Measurements from ENCODE around the gene CERS6. TPM values are rescaled to one million over a fixed set of nuclear protein-coding genes. Genes with fewer than 3 reads are reported as not detected.

Gene CERS6
- total RNA-seq, 4 donors from 2014 or later: 17.6 to 31.1 (median 24.1) TPM

DNA sequence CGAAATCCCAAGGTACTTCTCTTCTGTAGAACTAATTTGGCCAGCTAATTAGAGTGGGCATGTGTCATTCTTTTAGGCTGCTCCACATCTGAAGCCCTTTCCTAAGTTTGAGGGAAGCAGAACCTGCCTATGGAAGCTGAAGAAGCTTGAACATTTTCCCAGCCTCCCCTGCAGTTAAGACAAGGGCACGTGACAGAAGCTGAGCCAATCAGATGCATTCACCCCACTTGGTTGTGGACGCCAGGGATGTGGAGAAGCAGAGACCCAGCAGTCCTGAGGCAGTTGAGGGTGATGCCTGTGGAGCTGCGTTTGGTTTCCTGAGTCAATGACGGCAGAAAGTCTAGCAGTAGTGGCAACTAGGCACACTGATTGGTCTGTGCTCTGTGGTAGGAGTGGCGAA is 26.1 kb upstream of the CERS6 start:
- no peak for TF ChIP-seq POLR2A (IDR thresholded peaks at IDR 0.05)
- TF ChIP-seq, protein P1, sequence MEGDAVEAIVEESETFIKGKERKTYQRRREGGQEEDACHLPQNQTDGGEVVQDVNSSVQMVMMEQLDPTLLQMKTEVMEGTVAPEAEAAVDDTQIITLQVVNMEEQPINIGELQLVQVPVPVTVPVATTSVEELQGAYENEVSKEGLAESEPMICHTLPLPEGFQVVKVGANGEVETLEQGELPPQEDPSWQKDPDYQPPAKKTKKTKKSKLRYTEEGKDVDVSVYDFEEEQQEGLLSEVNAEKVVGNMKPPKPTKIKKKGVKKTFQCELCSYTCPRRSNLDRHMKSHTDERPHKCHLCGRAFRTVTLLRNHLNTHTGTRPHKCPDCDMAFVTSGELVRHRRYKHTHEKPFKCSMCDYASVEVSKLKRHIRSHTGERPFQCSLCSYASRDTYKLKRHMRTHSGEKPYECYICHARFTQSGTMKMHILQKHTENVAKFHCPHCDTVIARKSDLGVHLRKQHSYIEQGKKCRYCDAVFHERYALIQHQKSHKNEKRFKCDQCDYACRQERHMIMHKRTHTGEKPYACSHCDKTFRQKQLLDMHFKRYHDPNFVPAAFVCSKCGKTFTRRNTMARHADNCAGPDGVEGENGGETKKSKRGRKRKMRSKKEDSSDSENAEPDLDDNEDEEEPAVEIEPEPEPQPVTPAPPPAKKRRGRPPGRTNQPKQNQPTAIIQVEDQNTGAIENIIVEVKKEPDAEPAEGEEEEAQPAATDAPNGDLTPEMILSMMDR (IDR thresholded peaks at IDR 0.05): no peak
- H3K4me1 ChIP-seq: no peaks in the 10 kb centered on the region
- DNase-seq: no peak
- whole genome bisulfite sequencing, 2 donors: 79 to 85% methylated on average over 4 to 6 of the region's 6 CpGs
- H3K27ac ChIP-seq: no peak overlapping the region
- H3K27me3 ChIP-seq: no peaks in the 10 kb centered on the region
- intact Hi-C loops (cut with DNase I): no loop called here
- H3K9me3 ChIP-seq: no peaks in the 10 kb centered on the region
- H3K4me3 ChIP-seq: no peak overlapping the region
- H3K36me3 ChIP-seq: no peaks in the 10 kb centered on the region

DNA sequence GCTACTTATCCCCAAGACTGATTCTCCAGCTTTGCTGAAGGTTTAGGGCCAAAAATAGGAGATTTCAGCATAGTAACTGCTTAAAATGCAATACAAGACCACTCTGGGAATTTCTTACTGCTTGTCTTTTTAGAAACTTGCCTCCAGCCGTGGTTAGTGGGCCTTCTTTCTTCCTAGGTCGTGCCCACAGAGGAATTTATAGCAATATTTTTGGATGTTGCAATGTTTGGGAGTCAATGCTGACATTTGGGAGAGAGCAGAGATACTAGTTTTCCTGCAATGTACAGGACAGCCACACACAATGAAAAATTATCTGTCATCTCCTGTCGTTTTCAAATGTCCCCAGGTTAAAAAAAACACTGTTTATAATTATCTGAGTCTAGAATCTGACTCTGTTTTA is 25.6 kb upstream of the CERS6 start:
- intact Hi-C loops (cut with DNase I): no loop called here
- H3K36me3 ChIP-seq: no peaks in the 10 kb centered on the region
- H3K9me3 ChIP-seq: no peaks in the 10 kb centered on the region
- H3K27ac ChIP-seq: no peak overlapping the region
- no peaks in the 10 kb centered on the region for H3K4me1 ChIP-seq
- no peak for TF ChIP-seq POLR2A (IDR thresholded peaks at IDR 0.05)
- TF ChIP-seq, protein P1 (IDR thresholded peaks at IDR 0.05): no peak
- no peak overlapping the region for H3K4me3 ChIP-seq
- H3K27me3 ChIP-seq: no peaks in the 10 kb centered on the region
- WGBS, 2 donors: 36 to 53% methylated on average over 3 of the region's 3 CpGs
- no peak for DNase-seq

DNA sequence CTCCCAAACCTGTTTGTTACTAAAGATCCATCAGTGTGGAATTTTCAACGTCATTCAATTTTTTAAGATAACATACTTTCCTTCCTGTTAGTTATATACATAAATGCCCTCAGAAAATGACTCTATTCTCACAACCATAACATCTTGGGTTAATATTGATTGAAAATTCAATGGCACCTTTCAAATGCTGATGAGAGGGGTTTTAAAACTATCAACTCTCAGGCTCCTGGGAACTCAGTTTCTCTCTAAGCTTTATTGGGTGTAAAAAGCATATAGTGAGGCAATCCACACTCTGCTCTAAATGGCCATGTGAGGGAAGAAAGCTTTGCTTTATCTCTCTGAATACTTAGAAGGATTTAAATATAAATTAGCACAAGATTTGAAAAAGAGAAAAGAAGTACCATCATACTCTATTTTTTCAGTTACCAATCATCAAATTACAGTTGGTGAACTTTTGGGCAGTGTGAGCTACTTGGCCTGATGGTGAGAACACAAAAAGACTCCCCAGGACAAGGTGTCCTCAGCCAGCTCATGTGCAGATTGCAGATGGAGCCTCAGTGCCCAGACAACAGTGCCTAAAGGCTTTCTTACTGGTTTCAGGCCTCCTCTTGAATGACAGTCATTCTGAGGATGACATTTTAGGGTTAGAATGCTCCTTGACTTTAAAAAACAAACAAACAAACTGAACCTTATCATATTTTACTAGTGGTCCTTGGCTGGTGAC is 24.6 kb upstream of the CERS6 start:
- no peaks in the 10 kb centered on the region for H3K27me3 ChIP-seq
- intact Hi-C loops (cut with DNase I): no loop called here
- H3K4me3 ChIP-seq: no peak overlapping the region
- H3K36me3 ChIP-seq: no peaks in the 10 kb centered on the region
- no peak for DNase-seq
- H3K27ac ChIP-seq: no peak overlapping the region
- H3K9me3 ChIP-seq: no peaks in the 10 kb centered on the region
- TF ChIP-seq, protein P1 (IDR thresholded peaks at IDR 0.05): no peak
- no peak for TF ChIP-seq POLR2A (IDR thresholded peaks at IDR 0.05)
- H3K4me1 ChIP-seq: no peaks in the 10 kb centered on the region
- WGBS, 2 donors: 85 to 87% methylated on average over 1 of the region's 1 CpG

DNA sequence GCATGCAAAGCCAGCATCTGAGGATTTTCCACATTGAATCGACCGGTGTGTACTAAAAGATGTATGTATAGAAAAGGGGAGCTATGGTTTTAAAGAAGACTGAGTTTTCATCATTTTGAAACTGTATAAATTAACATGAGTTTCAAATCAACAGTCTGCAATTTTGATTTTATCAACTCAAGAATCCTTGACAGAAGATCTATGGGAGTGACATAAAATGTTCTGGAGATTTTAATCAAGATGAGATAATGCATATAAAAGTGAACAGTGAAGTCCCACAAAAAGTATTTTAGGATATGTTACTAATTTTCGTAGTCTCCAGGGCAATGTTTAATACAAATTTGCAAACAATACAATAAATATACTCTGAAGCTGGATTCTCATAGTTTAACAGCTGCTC is 24.0 kb upstream of the CERS6 start:
- 79 to 90% methylated on average over 3 of the region's 3 CpGs for WGBS, 2 donors

DNA sequence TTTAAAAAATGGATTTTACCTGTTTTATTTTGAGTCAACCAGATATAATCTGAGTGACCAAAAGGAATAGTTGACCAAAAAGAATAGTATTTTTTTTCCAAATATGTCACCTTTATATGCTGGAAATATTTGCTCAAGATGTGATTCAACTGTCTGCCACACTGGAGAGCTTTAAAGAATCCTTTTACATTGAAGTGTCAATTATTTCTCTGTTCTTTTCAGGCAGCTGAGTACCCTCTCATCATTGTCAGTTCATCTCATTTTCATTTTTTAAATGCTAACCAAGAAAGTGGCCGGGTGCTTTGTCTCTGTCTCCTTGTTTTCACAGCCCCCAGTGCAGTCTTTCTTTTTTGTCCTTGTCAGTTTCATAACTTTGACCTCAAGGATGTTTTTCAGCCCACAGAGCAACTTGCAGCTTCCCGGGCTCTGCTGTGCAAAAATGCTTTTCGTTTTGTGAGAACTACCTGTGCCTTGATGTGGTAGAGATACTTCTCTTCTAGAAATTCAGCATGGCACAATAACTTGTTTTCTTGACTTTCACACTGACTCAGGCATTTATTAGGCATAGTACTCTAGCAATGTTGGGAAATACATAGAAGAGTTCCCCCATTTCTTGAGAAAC is 23.4 kb upstream of the CERS6 start:
- no peak overlapping the region for H3K4me3 ChIP-seq
- no peaks in the 10 kb centered on the region for H3K9me3 ChIP-seq
- H3K27me3 ChIP-seq: no peaks in the 10 kb centered on the region
- TF ChIP-seq, protein P1 (IDR thresholded peaks at IDR 0.05): no peak
- no peak for TF ChIP-seq POLR2A (IDR thresholded peaks at IDR 0.05)
- H3K36me3 ChIP-seq: no peaks in the 10 kb centered on the region
- 48 to 68% methylated on average over 3 of the region's 3 CpGs for WGBS, 2 donors
- no peaks in the 10 kb centered on the region for H3K4me1 ChIP-seq
- intact Hi-C loops (cut with DNase I): no loop called here
- no peak for DNase-seq
- no peak overlapping the region for H3K27ac ChIP-seq

More for the DNA sequence above, 24.0 kb upstream of the CERS6 start:
- intact Hi-C loops (cut with DNase I): no loop called here
- Histone ChIP-seq H3K27ac (no peak overlapping the region), H3K36me3 (no peaks in the 10 kb centered on the region), H3K9me3 (no peaks in the 10 kb centered on the region), H3K4me1 (no peaks in the 10 kb centered on the region), H3K4me3 (no peak overlapping the region), H3K27me3 (no peaks in the 10 kb centered on the region)
- no peak for TF ChIP-seq POLR2A (IDR thresholded peaks at IDR 0.05)
- TF ChIP-seq, protein P1 (IDR thresholded peaks at IDR 0.05): no peak
- DNase-seq: no peak

All from esophagus squamous epithelium (tissue), 5 donors.